Measurements from ENCODE around the gene ECEL1. TPM values are rescaled to one million over a fixed set of nuclear protein-coding genes. Genes with fewer than 3 reads are reported as not detected.

Gene ECEL1
- total RNA-seq, 1 experiment from 2014 or later, result not detected

- no peak for DNase-seq
- Histone ChIP-seq H3K36me3 (ENCODE audit: insufficient read depth, low read length) (no peaks in the 10 kb centered on the region), H4K20me1 (ENCODE audit: insufficient read depth, low read depth, low read length) (no peaks in the 10 kb centered on the region), H2AFZ (ENCODE audit: low read length) (no peak overlapping the region), H3K9me3 (ENCODE audit: low read length) (no peaks in the 10 kb centered on the region), H3K4me3 (ENCODE audit: low read length) (no peak overlapping the region), H3K4me1 (ENCODE audit: low read length) (no peaks in the 10 kb centered on the region), H3K9me2 (replicated peaks; ENCODE audit: insufficient read depth, low read length) (no peaks in the 10 kb centered on the region), H3K9ac (ENCODE audit: low read length) (no peak overlapping the region), H3K27me3 (ENCODE audit: low read length) (no peaks in the 10 kb centered on the region), H3K27ac (ENCODE audit: low read length) (no peak overlapping the region), H3K79me2 (ENCODE audit: low read length) (no peaks in the 10 kb centered on the region), H3K4me2 (ENCODE audit: low read depth, low read length, poor library complexity, severe bottlenecking) (no peak overlapping the region)
These were observed 2.3 kb downstream of the ECEL1 start for GRCh38 chr2:232485348-232485756.

- DNase-seq, result no peak
- no peaks in the 10 kb centered on the region for H3K27me3 ChIP-seq (ENCODE audit: low read length)
- no peak overlapping the region for H3K4me3 ChIP-seq (ENCODE audit: low read length)
These were observed 2.8 kb downstream of the ECEL1 start for GRCh38 chr2:232484628-232485347.

GRCh38 chr2:232483923-232484627, 3.6 kb downstream of the ECEL1 start:
- no peak overlapping the region for H3K27ac ChIP-seq (ENCODE audit: low read length)
- H3K9me3 ChIP-seq (ENCODE audit: low read length), result no peaks in the 10 kb centered on the region
- no peak overlapping the region for H2AFZ ChIP-seq (ENCODE audit: low read length)
- no peaks in the 10 kb centered on the region for H3K79me2 ChIP-seq (ENCODE audit: low read length)
- no peaks in the 10 kb centered on the region for H3K4me1 ChIP-seq (ENCODE audit: low read length)
- H3K4me3 ChIP-seq (ENCODE audit: low read length), result no peak overlapping the region
- H4K20me1 ChIP-seq (ENCODE audit: insufficient read depth, low read depth, low read length), result no peaks in the 10 kb centered on the region
- no peak for DNase-seq
- H3K9me2 ChIP-seq (replicated peaks; ENCODE audit: insufficient read depth, low read length), result no peaks in the 10 kb centered on the region
- H3K9ac ChIP-seq (ENCODE audit: low read length), result no peak overlapping the region
- H3K36me3 ChIP-seq (ENCODE audit: insufficient read depth, low read length), result no peaks in the 10 kb centered on the region
- no peak overlapping the region for H3K4me2 ChIP-seq (ENCODE audit: low read depth, low read length, poor library complexity, severe bottlenecking)
- H3K27me3 ChIP-seq (ENCODE audit: low read length), result no peaks in the 10 kb centered on the region

More at GRCh38 chr2:232484628-232485347, 2.8 kb downstream of the ECEL1 start:
- Histone ChIP-seq H3K79me2 (ENCODE audit: low read length) (no peaks in the 10 kb centered on the region), H3K9me3 (ENCODE audit: low read length) (no peaks in the 10 kb centered on the region), H3K4me1 (ENCODE audit: low read length) (no peaks in the 10 kb centered on the region), H3K27ac (ENCODE audit: low read length) (no peak overlapping the region), H4K20me1 (ENCODE audit: insufficient read depth, low read depth, low read length) (no peaks in the 10 kb centered on the region), H3K9me2 (replicated peaks; ENCODE audit: insufficient read depth, low read length) (no peaks in the 10 kb centered on the region), H3K9ac (ENCODE audit: low read length) (no peak overlapping the region), H3K4me2 (ENCODE audit: low read depth, low read length, poor library complexity, severe bottlenecking) (no peak overlapping the region), H2AFZ (ENCODE audit: low read length) (no peak overlapping the region), H3K36me3 (ENCODE audit: insufficient read depth, low read length) (no peaks in the 10 kb centered on the region)

- Histone ChIP-seq H2AFZ (ENCODE audit: low read length) (no peak overlapping the region), H3K4me2 (ENCODE audit: low read depth, low read length, poor library complexity, severe bottlenecking) (no peak overlapping the region), H3K36me3 (ENCODE audit: insufficient read depth, low read length) (no peaks in the 10 kb centered on the region), H3K9me2 (replicated peaks; ENCODE audit: insufficient read depth, low read length) (no peaks in the 10 kb centered on the region), H3K79me2 (ENCODE audit: low read length) (no peaks in the 10 kb centered on the region), H3K9ac (ENCODE audit: low read length) (no peak overlapping the region), H3K9me3 (ENCODE audit: low read length) (no peaks in the 10 kb centered on the region), H4K20me1 (ENCODE audit: insufficient read depth, low read depth, low read length) (no peaks in the 10 kb centered on the region), H3K27ac (ENCODE audit: low read length) (no peak overlapping the region), H3K27me3 (ENCODE audit: low read length) (no peaks in the 10 kb centered on the region), H3K4me3 (ENCODE audit: low read length) (no peak overlapping the region), H3K4me1 (ENCODE audit: low read length) (no peaks in the 10 kb centered on the region)
- no peak for DNase-seq
These were observed 4.2 kb downstream of the ECEL1 start for GRCh38 chr2:232483311-232483922.

- H3K79me2 ChIP-seq (ENCODE audit: low read length), result no peaks in the 10 kb centered on the region
- no peak overlapping the region for H3K27ac ChIP-seq (ENCODE audit: low read length)
- H3K4me3 ChIP-seq (ENCODE audit: low read length), result no peak overlapping the region
- H3K4me2 ChIP-seq (ENCODE audit: low read depth, low read length, poor library complexity, severe bottlenecking), result no peak overlapping the region
- H3K4me1 ChIP-seq (ENCODE audit: low read length), result no peaks in the 10 kb centered on the region
- DNase-seq, result no peak
- no peaks in the 10 kb centered on the region for H4K20me1 ChIP-seq (ENCODE audit: insufficient read depth, low read depth, low read length)
- H2AFZ ChIP-seq (ENCODE audit: low read length), result no peak overlapping the region
- no peaks in the 10 kb centered on the region for H3K9me3 ChIP-seq (ENCODE audit: low read length)
- H3K36me3 ChIP-seq (ENCODE audit: insufficient read depth, low read length), result no peaks in the 10 kb centered on the region
- no peaks in the 10 kb centered on the region for H3K27me3 ChIP-seq (ENCODE audit: low read length)
- no peak overlapping the region for H3K9ac ChIP-seq (ENCODE audit: low read length)
- H3K9me2 ChIP-seq (replicated peaks; ENCODE audit: insufficient read depth, low read length), result no peaks in the 10 kb centered on the region
These were observed 5.1 kb downstream of the ECEL1 start for GRCh38 chr2:232482301-232483238.

- Histone ChIP-seq H3K27ac (ENCODE audit: low read length) (no peak overlapping the region), H3K27me3 (ENCODE audit: low read length) (no peaks in the 10 kb centered on the region), H3K9ac (ENCODE audit: low read length) (no peak overlapping the region), H4K20me1 (ENCODE audit: insufficient read depth, low read depth, low read length) (no peaks in the 10 kb centered on the region), H3K4me2 (ENCODE audit: low read depth, low read length, poor library complexity, severe bottlenecking) (no peak overlapping the region), H2AFZ (ENCODE audit: low read length) (no peak overlapping the region), H3K36me3 (ENCODE audit: insufficient read depth, low read length) (no peaks in the 10 kb centered on the region), H3K4me3 (ENCODE audit: low read length) (no peak overlapping the region), H3K4me1 (ENCODE audit: low read length) (no peaks in the 10 kb centered on the region), H3K79me2 (ENCODE audit: low read length) (no peaks in the 10 kb centered on the region), H3K9me3 (ENCODE audit: low read length) (no peaks in the 10 kb centered on the region), H3K9me2 (replicated peaks; ENCODE audit: insufficient read depth, low read length) (no peaks in the 10 kb centered on the region)
- DNase-seq, result no peak
These were observed 6.1 kb downstream of the ECEL1 start for GRCh38 chr2:232481322-232482140.

GRCh38 chr2:232480201-232481190, 7.1 kb downstream of the ECEL1 start:
- H3K9me2 ChIP-seq (replicated peaks; ENCODE audit: insufficient read depth, low read length), result no peaks in the 10 kb centered on the region
- no peaks in the 10 kb centered on the region for H3K9me3 ChIP-seq (ENCODE audit: low read length)
- no peaks in the 10 kb centered on the region for H3K79me2 ChIP-seq (ENCODE audit: low read length)
- H3K27ac ChIP-seq (ENCODE audit: low read length), result no peak overlapping the region
- no peak overlapping the region for H2AFZ ChIP-seq (ENCODE audit: low read length)
- H3K36me3 ChIP-seq (ENCODE audit: insufficient read depth, low read length), result no peaks in the 10 kb centered on the region
- H3K4me2 ChIP-seq (ENCODE audit: low read depth, low read length, poor library complexity, severe bottlenecking), result no peak overlapping the region
- H4K20me1 ChIP-seq (ENCODE audit: insufficient read depth, low read depth, low read length), result no peaks in the 10 kb centered on the region
- no peak for DNase-seq
- H3K4me3 ChIP-seq (ENCODE audit: low read length), result no peak overlapping the region
- no peaks in the 10 kb centered on the region for H3K27me3 ChIP-seq (ENCODE audit: low read length)
- H3K9ac ChIP-seq (ENCODE audit: low read length), result no peak overlapping the region
- no peaks in the 10 kb centered on the region for H3K4me1 ChIP-seq (ENCODE audit: low read length)

Data from Karpas-422 (cell line).